NCI-H226 (cell line): ENCODE results near the gene MRPL14.
"Not testable (repeated sequence)": the region's sequence is repeated elsewhere in the genome, so short reads cannot be mapped to it uniquely, and the experiment has no call there.

Source experiments
- DNase-seq: peaks from one replicate; pipeline ENCODE4 v3.0.0-alpha.2; 2015

MRPL14 gene

DNA sequence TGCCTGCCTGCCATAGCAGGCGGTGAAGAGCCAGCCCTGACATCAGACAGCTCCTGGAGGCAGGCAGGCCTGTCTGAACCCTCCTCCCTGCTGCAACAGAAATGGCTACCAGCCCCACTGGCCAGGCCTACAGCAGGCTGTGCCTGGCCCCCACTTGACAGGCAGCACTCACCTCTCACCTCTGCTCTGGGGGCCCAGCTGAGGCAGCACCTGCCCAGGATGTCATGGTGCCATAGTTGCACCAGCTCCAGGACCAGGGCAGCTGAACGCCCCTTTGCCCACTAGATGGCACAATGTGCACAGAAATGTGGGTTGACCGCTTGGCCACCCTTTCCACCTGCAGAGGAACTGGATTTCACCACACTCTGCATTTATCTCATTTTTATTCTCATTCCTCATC lies 30.6 kb downstream of the MRPL14 start:
- DNase-seq = peak; percentile 50

- DNase-seq = not testable (repeated sequence)
Measured at GRCh38 chr6:44095243-44095623, 32.0 kb downstream of the MRPL14 start.

DNA sequence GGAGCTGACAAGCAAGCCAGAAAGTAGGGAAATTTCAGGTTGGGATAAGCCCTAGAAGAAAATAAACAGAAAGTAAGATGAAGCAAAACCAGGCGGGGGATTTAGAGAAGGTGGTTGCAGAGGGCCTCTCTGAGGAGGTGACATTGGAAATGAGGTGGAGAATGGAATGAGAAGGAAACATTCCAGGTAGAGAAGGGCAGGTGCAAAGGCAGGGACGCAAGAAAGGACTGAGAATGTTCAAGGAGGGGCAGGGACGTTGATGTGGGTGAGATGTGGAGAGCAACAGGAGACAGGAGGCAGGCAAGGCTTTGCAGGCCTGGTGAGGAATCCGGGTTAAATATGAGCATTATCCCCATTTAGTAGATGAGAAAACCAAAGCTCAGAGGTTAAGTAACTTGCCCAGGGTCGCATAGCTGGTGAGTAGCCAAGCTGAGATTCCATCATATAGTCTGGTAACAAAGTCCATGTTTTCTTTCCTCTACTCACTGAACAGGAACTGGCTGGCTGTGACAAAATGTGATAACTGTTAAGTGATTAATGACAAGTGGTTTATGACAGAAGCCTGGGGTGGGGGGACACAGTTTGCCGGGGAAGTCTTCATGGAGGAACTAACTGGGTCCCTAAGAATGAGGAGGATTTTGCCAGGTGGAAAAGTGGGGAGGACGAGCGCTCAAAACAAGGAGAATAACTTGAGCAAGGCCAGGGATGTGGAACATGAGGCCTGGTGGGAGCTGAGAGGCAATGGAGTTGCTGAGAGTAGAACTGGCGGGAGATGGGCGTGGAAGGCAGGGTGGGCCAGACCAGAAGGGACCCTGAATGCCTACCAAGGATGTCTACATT lies 32.6 kb downstream of the MRPL14 start:
- DNase-seq = no peak

- DNase-seq = no peak
Measured at GRCh38 chr6:44093750-44094402, 33.4 kb downstream of the MRPL14 start.

- no peak for DNase-seq
Measured at GRCh38 chr6:44093066-44093465, 34.2 kb downstream of the MRPL14 start.

- DNase-seq = no peak
Measured at GRCh38 chr6:44091981-44092884, 35.0 kb downstream of the MRPL14 start.

DNA sequence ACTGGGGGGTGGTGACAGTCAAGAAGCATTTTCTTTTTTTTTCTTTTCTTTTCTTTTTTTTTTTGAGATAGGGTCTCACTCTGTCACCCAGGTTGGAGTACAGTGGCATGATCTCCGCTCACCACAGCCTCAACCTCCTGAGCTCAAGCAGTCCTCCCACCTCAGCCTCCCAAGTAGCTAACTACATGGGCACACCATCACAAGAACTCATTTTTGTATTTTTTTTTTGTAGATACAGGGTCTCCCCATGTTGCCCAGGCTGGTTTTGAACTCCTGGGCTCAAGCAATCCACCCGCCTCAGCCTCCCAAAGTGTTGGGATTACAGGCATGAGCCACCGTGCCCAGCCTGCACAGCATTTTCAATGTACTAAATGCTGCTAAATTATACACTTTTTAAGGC lies 35.9 kb downstream of the MRPL14 start:
- not testable (repeated sequence) for DNase-seq

- no peak for DNase-seq
Measured at GRCh38 chr6:44090465-44090864, 36.8 kb downstream of the MRPL14 start.

DNA sequence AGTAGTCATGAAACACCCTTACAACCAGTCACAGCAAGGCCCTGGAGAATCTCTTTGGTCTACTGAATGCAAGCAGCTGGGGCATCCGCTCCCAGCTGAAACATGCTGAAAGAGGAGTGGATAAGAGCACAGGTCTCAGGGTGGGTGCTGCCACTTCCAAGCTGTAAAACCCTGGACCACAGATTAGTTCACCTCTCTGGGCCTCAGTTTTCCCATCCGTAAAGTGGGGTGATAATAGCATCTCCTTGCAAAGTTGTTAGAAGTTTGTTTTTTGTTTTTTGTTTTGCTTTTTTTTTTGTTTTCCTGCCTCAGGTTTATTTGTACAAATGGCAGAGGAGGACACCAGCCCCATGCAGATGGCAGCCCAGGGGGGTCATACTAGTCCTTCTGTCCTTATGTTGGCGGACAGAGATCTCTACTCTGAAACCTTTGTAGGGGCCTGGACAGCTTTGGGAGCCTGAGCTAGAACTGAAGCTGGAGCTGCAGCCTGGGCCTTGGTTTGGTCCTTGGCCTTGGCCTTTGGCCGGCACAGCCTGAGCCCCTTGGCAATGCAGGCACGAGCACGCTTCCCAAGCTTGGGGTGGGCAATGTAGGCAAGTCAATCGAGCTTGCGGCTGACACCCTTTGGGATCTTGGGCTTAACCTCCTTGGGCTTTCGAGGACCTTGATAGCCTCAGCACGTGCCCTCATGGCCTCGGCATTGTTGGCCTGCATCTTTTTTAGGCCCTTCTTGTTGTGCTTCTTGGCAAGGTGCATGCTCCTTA lies 38.2 kb downstream of the MRPL14 start:
- DNase-seq = no peak

DNA sequence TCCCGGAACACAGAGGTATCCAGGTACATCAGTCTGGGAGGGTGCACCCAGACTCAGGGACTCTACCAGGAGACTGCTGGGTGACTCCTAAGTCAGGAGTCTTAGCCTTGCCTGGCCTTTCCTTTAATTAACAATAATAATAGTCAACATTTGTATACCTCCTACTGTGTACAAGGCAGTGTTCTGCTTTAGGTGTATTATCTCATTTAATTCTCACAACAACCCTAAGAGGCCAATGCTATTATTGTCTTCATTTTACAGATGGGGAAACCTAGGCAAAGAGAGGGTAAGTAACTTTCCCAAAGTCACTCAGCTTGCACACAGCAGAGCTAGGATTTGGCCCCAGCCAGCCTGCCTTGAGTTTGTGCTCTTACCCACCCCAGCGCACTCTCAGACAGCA lies 39.6 kb downstream of the MRPL14 start:
- DNase-seq = no peak

- DNase-seq = no peak
Measured at GRCh38 chr6:44086931-44087574, 40.2 kb downstream of the MRPL14 start.

- DNase-seq = no peak
Measured at GRCh38 chr6:44085219-44085618, 42.0 kb downstream of the MRPL14 start.

DNA sequence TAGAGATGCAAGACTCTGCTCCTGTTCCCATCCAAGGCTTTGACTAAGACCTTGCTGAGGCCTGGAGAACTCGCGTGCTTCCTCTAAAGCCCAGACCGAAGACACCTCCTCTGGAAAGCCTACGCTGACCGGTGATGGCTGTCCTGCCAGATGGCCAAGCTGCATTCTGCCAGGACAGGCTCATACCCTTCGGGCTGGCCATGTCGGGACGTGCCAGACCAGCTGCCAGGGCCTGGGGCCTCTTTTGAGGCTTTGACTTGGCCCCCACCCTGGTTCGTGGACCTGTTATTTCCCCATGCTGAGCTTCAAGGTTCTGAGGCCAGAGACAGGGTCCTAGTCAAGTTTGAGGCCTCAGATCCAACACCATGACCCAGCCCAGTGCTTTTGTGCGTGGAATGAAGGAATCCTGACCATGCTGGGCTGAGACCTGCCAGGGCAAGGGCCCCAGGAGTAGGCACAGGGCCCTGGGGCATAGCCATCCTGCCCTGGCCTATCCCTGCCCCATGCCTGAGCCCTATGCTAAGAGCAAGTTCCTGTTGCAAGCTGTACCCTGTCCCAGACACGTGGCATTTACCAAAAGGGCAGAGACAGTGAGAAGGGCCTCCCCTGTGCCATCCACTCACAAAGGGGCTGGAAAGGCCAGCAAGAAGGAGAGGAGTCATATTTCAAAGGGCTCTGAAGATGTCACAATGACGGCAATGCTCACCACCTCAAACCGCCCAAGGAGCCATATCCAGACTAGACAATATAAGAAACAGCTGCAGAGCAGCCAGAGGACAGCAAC lies 42.8 kb downstream of the MRPL14 start:
- no peak for DNase-seq

DNA sequence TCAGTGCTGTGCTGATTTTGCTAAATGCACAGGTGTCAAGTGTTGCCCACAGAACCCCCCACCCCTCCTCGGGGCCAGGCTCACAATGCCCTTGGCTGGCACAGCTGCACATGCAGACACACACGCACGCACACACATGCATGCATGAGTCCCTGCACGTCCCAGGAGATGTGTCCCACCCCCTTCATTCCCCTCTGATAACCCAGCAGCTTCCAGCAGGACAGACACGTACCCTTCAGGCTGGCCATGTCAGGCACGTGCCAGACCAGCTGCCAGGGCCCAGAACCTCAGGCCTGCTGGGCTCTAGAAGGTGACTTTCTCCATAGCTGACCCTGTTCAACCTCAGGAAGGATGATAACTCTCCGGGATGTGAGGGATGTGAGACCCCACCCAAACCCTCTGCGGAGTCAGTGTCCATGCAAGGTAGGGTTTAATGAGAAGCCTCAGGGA lies 44.4 kb downstream of the MRPL14 start:
- no peak for DNase-seq

DNA sequence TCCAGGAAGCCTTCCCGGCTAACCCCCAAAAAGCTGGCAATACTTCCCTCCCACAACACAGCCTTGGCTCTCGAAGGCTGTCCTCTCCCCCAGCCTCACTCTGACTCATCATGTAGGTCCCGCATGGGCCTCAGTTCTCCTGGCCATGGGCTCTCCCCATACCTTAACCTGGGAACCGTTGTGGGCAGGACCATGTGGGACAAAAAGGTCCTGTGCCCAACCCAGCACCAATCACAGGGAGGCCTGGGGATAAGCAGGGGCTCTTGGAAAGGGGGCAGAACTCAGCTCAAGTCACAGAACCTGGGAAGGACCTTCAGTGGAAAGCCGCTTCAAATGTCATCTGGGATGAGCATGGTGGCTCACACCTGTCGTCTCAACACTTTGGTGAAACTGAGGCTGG lies 45.5 kb downstream of the MRPL14 start:
- no peak for DNase-seq

- no peak for DNase-seq
Measured at GRCh38 chr6:44080561-44081521, 46.4 kb downstream of the MRPL14 start.

DNA sequence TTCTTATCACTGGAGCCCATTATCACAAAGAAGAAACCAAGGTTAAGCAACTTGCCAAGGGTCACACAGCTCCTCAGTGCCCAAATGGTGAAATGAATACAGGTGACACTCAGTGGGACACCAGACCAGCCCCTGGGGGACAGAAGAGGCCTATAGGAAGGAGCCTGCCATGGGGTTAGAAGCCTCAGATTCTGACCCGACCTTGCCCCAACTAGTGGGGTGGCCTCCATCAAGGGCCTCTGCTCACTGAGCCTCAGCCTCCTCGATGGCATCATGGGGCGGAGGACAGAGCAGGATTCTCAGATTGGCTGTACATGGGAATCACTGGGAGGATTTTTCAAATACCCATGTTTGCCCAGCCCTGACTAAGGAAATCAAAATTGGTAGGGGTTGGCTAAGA lies 47.6 kb downstream of the MRPL14 start:
- no peak for DNase-seq

DNA sequence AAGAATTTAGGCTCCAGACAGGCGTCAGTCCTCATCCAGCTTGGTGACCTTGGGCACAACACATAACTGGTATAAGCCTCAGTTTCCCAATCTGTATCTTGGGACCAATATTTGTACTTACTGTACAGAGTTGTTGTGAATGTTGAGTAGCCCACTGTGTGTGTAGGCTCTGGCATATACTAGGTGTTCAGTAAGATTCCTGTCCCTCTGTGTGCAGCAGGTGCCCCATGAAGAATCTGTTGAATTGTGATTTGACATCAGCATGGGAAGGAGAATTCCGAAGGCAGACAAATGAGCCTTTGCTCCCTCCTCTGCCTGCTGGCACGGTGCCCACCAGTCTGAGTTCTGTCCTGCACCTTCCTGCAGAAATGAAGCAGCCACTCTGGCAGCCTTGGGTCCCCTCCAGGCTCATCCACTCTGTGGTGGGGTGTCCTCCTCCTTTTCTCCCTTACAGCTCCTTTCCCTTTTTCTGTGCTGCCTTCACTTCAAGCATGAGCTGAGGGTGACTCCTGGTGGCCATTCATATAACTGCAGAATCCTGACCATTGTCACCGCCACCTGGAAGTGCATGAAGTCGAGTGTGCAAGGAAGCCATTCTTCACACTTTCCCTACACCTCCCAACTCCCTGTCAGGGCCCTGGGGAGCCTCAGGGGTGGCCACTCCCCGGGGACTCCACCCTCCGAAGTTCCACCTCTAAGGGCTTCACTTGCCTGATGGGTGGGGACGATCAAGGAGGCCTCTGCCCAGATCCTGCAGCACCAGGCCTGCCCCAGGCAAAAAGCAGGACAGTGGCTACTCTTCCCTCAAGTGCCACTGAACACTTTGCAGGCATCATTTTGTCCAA lies 48.2 kb downstream of the MRPL14 start:
- DNase-seq = peak; percentile 49

DNA sequence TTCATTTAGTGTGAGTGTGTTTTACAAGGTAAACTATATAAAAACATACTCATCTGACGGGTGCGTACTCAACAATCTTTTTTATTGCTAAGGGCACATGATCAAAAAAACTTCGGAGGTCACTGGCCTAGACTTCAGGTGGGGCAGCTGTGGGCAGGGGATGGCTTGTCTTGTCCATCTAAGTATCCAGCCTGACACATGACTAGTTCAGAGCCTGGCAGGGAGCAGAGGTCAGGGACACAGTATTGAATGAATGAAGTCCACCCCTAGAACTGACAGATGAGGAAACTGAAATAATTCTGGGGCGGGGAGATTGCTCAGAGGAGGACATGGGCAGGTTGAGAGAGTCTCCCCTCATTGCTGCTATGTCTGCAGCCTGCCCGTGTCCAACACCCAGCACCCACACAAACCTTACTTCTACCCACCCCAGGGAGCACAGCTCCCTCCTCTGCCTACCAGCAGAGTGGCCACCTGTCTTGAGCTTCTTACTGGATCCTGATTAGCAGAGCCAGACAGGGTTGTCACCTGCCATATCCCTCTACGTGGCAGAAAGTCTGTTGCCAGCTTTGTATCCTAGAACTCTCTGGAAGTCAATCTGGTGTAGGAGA lies 48.9 kb downstream of the MRPL14 start:
- no peak for DNase-seq
